GM20000 (cell line): ENCODE results near the gene SMC4.

Source experiments
- DNase-seq: peaks from one replicate; pipeline ENCODE4 v3.0.0; 2012; ENCODE audit warnings: low spot score
- CTCF ChIP-seq: IDR thresholded peaks from 2 replicates; pipeline ENCODE4 v1.5.1; 2012; ENCODE audit warnings: mild to moderate bottlenecking, control low read depth; ENCODE audit errors: extremely low read depth, missing control alignments

The SMC4 gene

GRCh38 chr3:160479376-160479775 is 79.9 kb downstream of the SMC4 start:
- TF ChIP-seq CTCF = no peak
- no peak for DNase-seq

GRCh38 chr3:160480931-160481330 is 81.5 kb downstream of the SMC4 start:
- TF ChIP-seq CTCF = no peak
- DNase-seq = no peak

GRCh38 chr3:160481856-160482255 is 82.4 kb downstream of the SMC4 start:
- no peak for TF ChIP-seq CTCF
- no peak for DNase-seq

- no peak for DNase-seq
- TF ChIP-seq CTCF = no peak
Measured at GRCh38 chr3:160482796-160483195, 83.3 kb downstream of the SMC4 start.
